ENCODE measurements around the gene WDR81. TPM values are rescaled to one million over a fixed set of nuclear protein-coding genes. Genes with fewer than 3 reads are reported as not detected.
A peak's percentile ranks its signal among the peaks of the same experiment; 100 is the strongest.

Gene WDR81
- total and polyA plus RNA-seq, 2 experiments from 2014 or later, result 4.4 to 23.9 TPM

DNA sequence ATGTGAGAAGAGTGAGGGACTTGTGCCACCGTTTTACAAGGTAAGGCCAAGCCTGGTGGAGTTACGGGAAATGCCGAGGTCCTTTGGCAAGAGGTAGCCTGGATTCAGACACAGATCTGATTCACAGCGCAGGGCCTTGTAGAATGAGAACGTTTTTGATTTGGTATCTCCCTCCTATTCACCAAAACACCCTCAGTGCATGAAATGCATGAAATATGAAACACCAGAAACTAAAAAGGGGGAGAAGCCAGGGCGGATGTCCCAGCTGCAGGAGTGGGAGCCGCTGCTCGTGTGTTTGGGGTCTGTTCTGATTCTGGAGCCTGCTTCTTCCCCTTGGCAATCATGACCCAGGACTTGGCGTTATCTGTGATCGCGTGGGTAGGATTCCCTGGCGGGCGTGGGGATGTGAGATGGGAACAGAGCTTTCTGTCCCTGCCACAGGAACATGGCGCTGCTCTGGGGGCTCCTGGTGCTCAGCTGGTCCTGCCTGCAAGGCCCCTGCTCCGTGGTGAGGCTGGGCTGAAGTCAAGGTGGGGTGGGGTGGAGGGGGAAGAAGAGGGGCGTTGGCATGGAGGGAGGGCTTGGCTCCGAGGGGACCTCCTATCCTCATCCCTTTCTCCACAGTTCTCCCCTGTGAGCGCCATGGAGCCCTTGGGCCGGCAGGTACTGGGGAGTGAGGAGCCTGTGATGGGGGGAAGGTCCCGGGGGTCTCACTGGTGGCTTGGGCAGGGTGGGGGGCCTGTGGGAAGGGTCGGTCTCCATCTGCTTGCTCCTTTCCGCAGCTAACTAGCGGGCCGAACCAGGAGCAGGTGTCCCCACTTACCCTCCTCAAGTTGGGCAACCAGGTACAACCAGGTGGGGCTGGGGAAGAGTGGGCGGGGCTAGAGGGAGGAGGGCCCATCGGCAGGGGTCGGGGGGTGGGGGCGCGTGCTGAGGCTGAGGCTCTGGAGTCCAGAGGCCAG is 20.3 kb downstream of the WDR81 start:
- Histone ChIP-seq H3K9me2 (ENCODE audit: insufficient read depth) (no peaks in the 10 kb centered on the region), H3K4me2 (ENCODE audit: unreplicated experiment) (no peak overlapping the region), H3K4me1 (ENCODE audit: insufficient read depth) (0 out of 2 replicates have a peak, but pooled peaks cover 2% of the 10 kb centered on the region), H3K9me3 (ENCODE audit: low read depth) (no peaks in the 10 kb centered on the region), H4K20me1 (ENCODE audit: insufficient read depth) (no peaks in the 10 kb centered on the region), H3K79me2 (ENCODE audit: insufficient read depth) (no peaks in the 10 kb centered on the region), H3K27me3 (replicated peaks; ENCODE audit: insufficient read depth) (no peaks in the 10 kb centered on the region), H3K9ac (no peak overlapping the region), H3K36me3 (ENCODE audit: low read depth) (no peaks in the 10 kb centered on the region), H3K4me3 (no peak overlapping the region), H3K27ac (no peak overlapping the region), H2AFZ (0 out of 2 replicates have a peak overlapping the region, but pooled peaks have one; percentile 17), H3F3A (ENCODE audit: insufficient read depth) (0 out of 2 replicates have a peak, but pooled peaks cover 5% of the 10 kb centered on the region)
- peak; percentile 33 for DNase-seq
- TF ChIP-seq EZH2phosphoT487 (IDR thresholded peaks at IDR 0.05; ENCODE audit: insufficient read depth, low read depth) (no peak), EZH2 (IDR thresholded peaks at IDR 0.05; ENCODE audit: insufficient read depth, poor library complexity, severe bottlenecking) (no peak)
- WGBS, 2 experiments (ENCODE audit: low coverage in 1 of 2, low lambda C conversion rate in 2 of 2, missing lambda C conversion rate in 2 of 2), result 25 to 46% methylated on average over 17 to 29 of the region's 29 CpGs
- in situ Hi-C loops (cut with MboI), result no loop called here

DNA sequence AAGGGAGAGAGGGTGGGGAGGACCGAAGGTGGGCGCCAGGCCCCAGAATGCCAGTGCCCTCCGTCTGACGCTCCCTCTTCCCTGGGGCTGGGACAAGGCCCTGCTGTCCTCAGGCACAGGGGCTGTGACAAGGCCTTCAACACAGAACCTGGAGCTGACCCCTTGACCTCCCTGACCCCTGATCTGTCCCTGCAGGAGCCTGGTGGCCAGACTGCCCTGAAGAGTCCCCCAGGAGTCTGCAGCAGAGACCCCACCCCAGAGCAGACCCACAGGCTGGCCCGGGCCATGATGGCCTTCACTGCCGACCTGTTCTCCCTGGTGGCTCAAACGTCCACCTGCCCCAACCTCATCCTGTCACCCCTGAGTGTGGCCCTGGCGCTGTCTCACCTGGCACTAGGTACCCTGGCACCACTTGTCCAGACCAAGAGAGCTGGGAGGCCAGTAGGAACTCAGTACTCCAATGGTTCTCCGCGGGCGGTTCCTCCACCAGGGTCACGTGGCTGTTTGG is 21.1 kb downstream of the WDR81 start:
- TF ChIP-seq EZH2phosphoT487 (IDR thresholded peaks at IDR 0.05; ENCODE audit: insufficient read depth, low read depth), result no peak
- no peak for TF ChIP-seq EZH2 (IDR thresholded peaks at IDR 0.05; ENCODE audit: insufficient read depth, poor library complexity, severe bottlenecking)

DNA sequence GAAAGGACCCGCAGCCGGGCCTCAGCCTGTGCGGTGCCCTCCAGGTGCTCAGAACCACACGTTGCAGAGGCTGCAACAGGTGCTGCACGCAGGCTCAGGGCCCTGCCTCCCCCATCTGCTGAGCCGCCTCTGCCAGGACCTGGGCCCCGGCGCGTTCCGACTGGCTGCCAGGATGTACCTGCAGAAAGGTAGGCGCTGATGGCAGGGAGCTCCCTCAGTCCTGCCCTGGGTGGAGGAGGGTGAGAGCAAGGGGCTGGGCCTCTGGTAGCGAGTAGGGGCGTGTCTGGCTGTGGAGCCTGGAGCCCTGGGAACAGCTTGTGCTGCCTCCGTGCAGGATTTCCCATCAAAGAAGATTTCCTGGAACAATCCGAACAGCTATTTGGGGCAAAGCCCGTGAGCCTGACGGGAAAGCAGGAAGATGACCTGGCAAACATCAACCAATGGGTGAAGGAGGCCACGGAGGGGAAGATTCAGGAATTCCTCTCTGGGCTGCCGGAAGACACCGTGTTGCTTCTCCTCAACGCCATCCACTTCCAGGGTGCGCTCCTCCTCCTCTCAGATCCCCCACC is 22.6 kb downstream of the WDR81 start:
- no peak overlapping the region for H3K9ac ChIP-seq
- H2AFZ ChIP-seq, result no peak overlapping the region
- no peaks in the 10 kb centered on the region for H3K9me3 ChIP-seq (ENCODE audit: low read depth)
- no peaks in the 10 kb centered on the region for H3K9me2 ChIP-seq (ENCODE audit: insufficient read depth)
- no peaks in the 10 kb centered on the region for H3K79me2 ChIP-seq (ENCODE audit: insufficient read depth)
- no peak overlapping the region for H3K4me3 ChIP-seq
- H3K4me1 ChIP-seq (ENCODE audit: insufficient read depth), result 0 out of 2 replicates have a peak, but pooled peaks cover 2% of the 10 kb centered on the region
- no peaks in the 10 kb centered on the region for H4K20me1 ChIP-seq (ENCODE audit: insufficient read depth)
- no peak overlapping the region for H3K4me2 ChIP-seq (ENCODE audit: unreplicated experiment)
- WGBS, 2 experiments (ENCODE audit: low coverage in 1 of 2, low lambda C conversion rate in 2 of 2, missing lambda C conversion rate in 2 of 2), result 64 to 66% methylated on average over 21 to 22 of the region's 22 CpGs
- H3K36me3 ChIP-seq (ENCODE audit: low read depth), result no peaks in the 10 kb centered on the region
- H3K27ac ChIP-seq, result no peak overlapping the region
- in situ Hi-C loops (cut with MboI), result no loop called here
- DNase-seq, result no peak
- H3K27me3 ChIP-seq (replicated peaks; ENCODE audit: insufficient read depth), result no peaks in the 10 kb centered on the region
- H3F3A ChIP-seq (ENCODE audit: insufficient read depth), result 0 out of 2 replicates have a peak, but pooled peaks cover 5% of the 10 kb centered on the region
- TF ChIP-seq EZH2 (IDR thresholded peaks at IDR 0.05; ENCODE audit: insufficient read depth, poor library complexity, severe bottlenecking), result no peak
- TF ChIP-seq EZH2phosphoT487 (IDR thresholded peaks at IDR 0.05; ENCODE audit: insufficient read depth, low read depth), result no peak

More for the DNA sequence above, 21.1 kb downstream of the WDR81 start:
- H3K9me2 ChIP-seq (ENCODE audit: insufficient read depth), result no peaks in the 10 kb centered on the region
- H3K4me1 ChIP-seq (ENCODE audit: insufficient read depth), result 0 out of 2 replicates have a peak, but pooled peaks cover 2% of the 10 kb centered on the region
- 93 to 94% methylated on average over 10 to 12 of the region's 12 CpGs for WGBS, 2 experiments (ENCODE audit: low coverage in 1 of 2, low lambda C conversion rate in 2 of 2, missing lambda C conversion rate in 2 of 2)
- no peaks in the 10 kb centered on the region for H3K36me3 ChIP-seq (ENCODE audit: low read depth)
- no peak for DNase-seq
- H3K27me3 ChIP-seq (replicated peaks; ENCODE audit: insufficient read depth), result no peaks in the 10 kb centered on the region
- H3K27ac ChIP-seq, result no peak overlapping the region
- H3K4me3 ChIP-seq, result no peak overlapping the region
- H4K20me1 ChIP-seq (ENCODE audit: insufficient read depth), result no peaks in the 10 kb centered on the region
- H3F3A ChIP-seq (ENCODE audit: insufficient read depth), result 0 out of 2 replicates have a peak, but pooled peaks cover 5% of the 10 kb centered on the region
- H3K9me3 ChIP-seq (ENCODE audit: low read depth), result no peaks in the 10 kb centered on the region
- H2AFZ ChIP-seq, result no peak overlapping the region
- no peak overlapping the region for H3K9ac ChIP-seq
- no peak overlapping the region for H3K4me2 ChIP-seq (ENCODE audit: unreplicated experiment)
- H3K79me2 ChIP-seq (ENCODE audit: insufficient read depth), result no peaks in the 10 kb centered on the region
- in situ Hi-C loops (cut with MboI), result no loop called here

DNA sequence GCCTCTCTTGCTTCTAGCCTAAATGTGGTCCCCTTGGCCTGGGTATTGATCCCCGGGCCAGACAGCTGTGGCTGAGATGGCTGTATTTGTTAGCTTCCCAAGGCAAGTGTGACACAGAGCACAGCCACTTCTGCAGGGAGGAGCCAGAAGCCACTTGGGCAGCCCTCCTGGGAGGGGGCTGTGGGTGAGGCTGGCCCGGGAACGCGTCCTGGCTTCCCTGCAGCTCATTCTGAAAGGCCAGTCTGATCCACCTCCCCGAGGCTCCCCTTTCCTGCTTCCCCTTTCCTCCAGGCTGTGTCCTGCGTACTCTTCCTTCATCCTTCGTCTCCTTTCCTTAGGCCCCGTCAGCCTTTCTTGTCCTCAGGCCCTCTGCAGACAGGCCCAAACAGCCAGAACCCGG is 26.1 kb downstream of the WDR81 start:
- Histone ChIP-seq H3K27ac (no peak overlapping the region), H3F3A (ENCODE audit: insufficient read depth) (no peaks in the 10 kb centered on the region), H3K9ac (no peak overlapping the region), H3K4me1 (ENCODE audit: insufficient read depth) (peaks cover 9% of the 10 kb centered on the region; the same call in 1 of the 2 replicates), H4K20me1 (ENCODE audit: insufficient read depth) (no peaks in the 10 kb centered on the region), H3K27me3 (replicated peaks; ENCODE audit: insufficient read depth) (no peaks in the 10 kb centered on the region), H3K9me2 (ENCODE audit: insufficient read depth) (no peaks in the 10 kb centered on the region), H2AFZ (no peak overlapping the region), H3K36me3 (ENCODE audit: low read depth) (no peaks in the 10 kb centered on the region), H3K4me2 (ENCODE audit: unreplicated experiment) (no peak overlapping the region), H3K9me3 (ENCODE audit: low read depth) (no peaks in the 10 kb centered on the region), H3K79me2 (ENCODE audit: insufficient read depth) (no peaks in the 10 kb centered on the region), H3K4me3 (no peak overlapping the region)
- 60 to 66% methylated on average over 9 of the region's 9 CpGs for WGBS, 2 experiments (ENCODE audit: low coverage in 1 of 2, low lambda C conversion rate in 2 of 2, missing lambda C conversion rate in 2 of 2)
- in situ Hi-C loops (cut with MboI), result no loop called here
- TF ChIP-seq EZH2phosphoT487 (IDR thresholded peaks at IDR 0.05; ENCODE audit: insufficient read depth, low read depth), result no peak
- TF ChIP-seq EZH2 (IDR thresholded peaks at IDR 0.05; ENCODE audit: insufficient read depth, poor library complexity, severe bottlenecking), result no peak
- no peak for DNase-seq
